GM18519 (cell line): Measurements from ENCODE around the gene PLCG1.
"Not testable (repeated sequence)": the region's sequence is repeated elsewhere in the genome, so short reads cannot be mapped to it uniquely, and the experiment has no call there.

ENCODE experiments used
- ATAC-seq: cut with Tn5 transposase; IDR thresholded peaks from one replicate; pipeline ENCODE4 v1.9.1; 2021; ENCODE audit warnings: mild to moderate bottlenecking, moderate library complexity; ENCODE audit not compliant: unreplicated experiment, low FRiP score

PLCG1 gene

GRCh38 chr20:41136680-41137613, at the start of gene PLCG1:
PLCG1 (plus strand) TSS chr20:41137543; CDS start chr20:41137642, 99 bp downstream.
- ATAC-seq, result peak; percentile 28

- no peak for ATAC-seq
Observed at GRCh38 chr20:41087777-41088176, 49.6 kb upstream of the PLCG1 start.

- ATAC-seq, result no peak
Observed at GRCh38 chr20:41089555-41089954, 47.8 kb upstream of the PLCG1 start.

- ATAC-seq, result no peak
Observed at GRCh38 chr20:41091927-41092326, 45.4 kb upstream of the PLCG1 start.

GRCh38 chr20:41094353-41095055, 42.8 kb upstream of the PLCG1 start:
- no peak for ATAC-seq

GRCh38 chr20:41095110-41095969, 42.0 kb upstream of the PLCG1 start:
- ATAC-seq, result no peak

- ATAC-seq, result no peak
Observed at GRCh38 chr20:41098703-41099250, 38.6 kb upstream of the PLCG1 start.

- no peak for ATAC-seq
Observed at GRCh38 chr20:41100001-41100480, 37.3 kb upstream of the PLCG1 start.

GRCh38 chr20:41101660-41102059, 35.7 kb upstream of the PLCG1 start:
- no peak for ATAC-seq

- no peak for ATAC-seq
Observed at GRCh38 chr20:41108531-41108930, 28.8 kb upstream of the PLCG1 start.

GRCh38 chr20:41110012-41110411, 27.3 kb upstream of the PLCG1 start:
- no peak for ATAC-seq

- ATAC-seq, result no peak
Observed at GRCh38 chr20:41110930-41111577, 26.3 kb upstream of the PLCG1 start.

GRCh38 chr20:41111578-41111951, 25.8 kb upstream of the PLCG1 start:
- ATAC-seq, result no peak

GRCh38 chr20:41116282-41116956, 20.9 kb upstream of the PLCG1 start:
- ATAC-seq, result no peak

GRCh38 chr20:41118159-41118558, 19.2 kb upstream of the PLCG1 start:
- ATAC-seq, result not testable (repeated sequence)

GRCh38 chr20:41118632-41119031, 18.7 kb upstream of the PLCG1 start:
- no peak for ATAC-seq

- no peak for ATAC-seq
Observed at GRCh38 chr20:41119614-41120561, 17.5 kb upstream of the PLCG1 start.

GRCh38 chr20:41121399-41121798, 15.9 kb upstream of the PLCG1 start:
- ATAC-seq, result no peak
